SK-N-SH (cell line): ENCODE results near the gene ANKS4B. TPM values are rescaled to one million over a fixed set of nuclear protein-coding genes. Genes with fewer than 3 reads are reported as not detected.

ENCODE experiments used
- CTCF ChIA-PET: fragments of 300-600, 350-600 bp; formaldehyde crosslinking; extraction: SDS; loops from one replicate; lab custom pipeline; 2021; lab: Yijun Ruan, JAX
- POLR2A ChIA-PET: fragments of 350-600 bp; sonication (Branson Sonifier 250); formaldehyde crosslinking; extraction: SDS; loops from one replicate; lab custom pipeline; 2020; ENCODE audit warnings: antibody characterized with exemption, inconsistent platforms; lab: Yijun Ruan, JAX
- DNase-seq: peaks from one replicate; pipeline ENCODE4 v3.0.0; 2012
- H2AFZ ChIP-seq: fragments of 200-600 bp; sonication (generic); 2 replicates; pipeline ENCODE4 v1.8.1; 2016; ENCODE audit warnings: antibody characterized with exemption, mild to moderate bottlenecking, low read depth
- H3F3A ChIP-seq: fragments of 200-600 bp; sonication (generic); replicated peaks from 2 replicates; pipeline ENCODE3; 2016; ENCODE audit warnings: antibody characterized with exemption, mild to moderate bottlenecking; ENCODE audit not compliant: insufficient read depth
- H3K27ac ChIP-seq, 2 experiments: fragments of 200-500 bp in 1 of 2; fragments of 200-600 bp in 1 of 2; sonication (Bioruptor generic) in 1 of 2; sonication (generic), shearing (Covaris generic) in 1 of 2; 2 replicates each; pipeline versions ENCODE4 v1.5.1 to v1.6.1; 2014 to 2016; ENCODE audit warnings: low read depth in 2 of 2, inconsistent platforms in 1 of 2, low read length in 1 of 2, mild to moderate bottlenecking in 1 of 2, mixed read lengths in 1 of 2
- H3K27me3 ChIP-seq: fragments of 200-600 bp; sonication (generic), shearing (Covaris generic); 2 replicates; pipeline ENCODE4 v1.6.1; 2016; ENCODE audit warnings: mixed run types; ENCODE audit not compliant: insufficient read depth
- H3K36me3 ChIP-seq, 2 experiments: fragments of 200-500 bp in 1 of 2; fragments of 200-600 bp in 1 of 2; sonication (Bioruptor generic) in 1 of 2; sonication (generic) in 1 of 2; replicated peaks in 1 of 2; 2 replicates each; pipeline versions ENCODE3 to v1.5.1; 2014 to 2016; ENCODE audit warnings: low read length in 1 of 2, mild to moderate bottlenecking in 1 of 2; ENCODE audit not compliant: insufficient read depth in 2 of 2, control insufficient read depth in 1 of 2
- H3K4me1 ChIP-seq, 2 experiments: fragments of 200-500 bp in 1 of 2; fragments of 200-600 bp in 1 of 2; sonication (Bioruptor generic) in 1 of 2; sonication (generic), shearing (Covaris generic) in 1 of 2; 2 replicates each; pipeline versions ENCODE4 v1.5.1 to v1.6.1; 2014 to 2016; ENCODE audit warnings: low read depth in 1 of 2, low read length in 1 of 2, mixed run types in 1 of 2; ENCODE audit not compliant: insufficient read depth in 2 of 2, control insufficient read depth in 1 of 2
- H3K4me2 ChIP-seq: fragments of 200-600 bp; sonication (generic), shearing (Covaris generic); 2 replicates; pipeline ENCODE4 v1.6.1; 2017; ENCODE audit warnings: mixed run types
- H3K4me3 ChIP-seq, 2 experiments: fragments of 200-500 bp in 1 of 2; fragments of 200-600 bp in 1 of 2; sonication (Bioruptor generic) in 1 of 2; sonication (generic), shearing (Covaris generic) in 1 of 2; 2 replicates each; pipeline versions ENCODE4 v1.5.1 to v1.8.1; 2014 to 2016; ENCODE audit warnings: low read depth in 2 of 2, inconsistent platforms in 1 of 2, low read length in 1 of 2, mild to moderate bottlenecking in 1 of 2, mixed read lengths in 1 of 2, moderate library complexity in 1 of 2
- H3K79me2 ChIP-seq: fragments of 200-600 bp; sonication (generic); 2 replicates; pipeline ENCODE4 v1.8.1; 2017; ENCODE audit warnings: mild to moderate bottlenecking; ENCODE audit not compliant: insufficient read depth
- H3K9ac ChIP-seq: fragments of 200-600 bp; sonication (generic); 2 replicates; pipeline ENCODE4 v1.6.1; 2017; ENCODE audit warnings: mixed run types
- H3K9me2 ChIP-seq: fragments of 200-600 bp; sonication (generic); 2 replicates; pipeline ENCODE4 v1.6.1; 2017; ENCODE audit warnings: mixed run types
- H3K9me3 ChIP-seq: fragments of 200-600 bp; sonication (generic); 2 replicates; pipeline ENCODE4 v1.6.1; 2017; ENCODE audit warnings: mixed run types, mild to moderate bottlenecking, moderate library complexity
- H4K20me1 ChIP-seq: fragments of 200-600 bp; sonication (generic); 2 replicates; pipeline ENCODE4 v1.6.1; 2017; ENCODE audit warnings: mild to moderate bottlenecking, mixed run types; ENCODE audit not compliant: insufficient read depth
- CHD2 ChIP-seq: fragments of 150-350 bp; IDR thresholded peaks from 2 replicates; pipeline ENCODE4 v1.6.1; 2018; ENCODE audit warnings: low read length; ENCODE audit not compliant: partially characterized antibody
- CTCF ChIP-seq: fragments of 200-600 bp; sonication (generic); IDR thresholded peaks from 2 replicates; pipeline ENCODE4 v1.6.1; 2017; ENCODE audit warnings: antibody characterized with exemption, mild to moderate bottlenecking, moderate library complexity
- EP300 ChIP-seq, 2 experiments: IDR thresholded peaks; 2 replicates each; pipeline versions ENCODE4 v1.4.0 to v1.6.1; 2012; ENCODE audit warnings: borderline replicate concordance in 1 of 2, low read depth in 1 of 2, low read length in 1 of 2
- EZH2phosphoT487 ChIP-seq: fragments of 200-600 bp; sonication (generic); IDR thresholded peaks from 2 replicates; pipeline ENCODE4 v1.6.1; 2017; ENCODE audit warnings: low read depth, mixed run types, mild to moderate bottlenecking, antibody characterized with exemption, moderate library complexity, borderline replicate concordance
- FOXJ3 ChIP-seq: sonication (generic); formaldehyde crosslinking; IDR thresholded peaks from 2 replicates; pipeline ENCODE4 v1.5.1; 2020; ENCODE audit warnings: mild to moderate bottlenecking, missing genetic modification reagents
- GABPA ChIP-seq: IDR thresholded peaks from 2 replicates; pipeline ENCODE4 v1.4.0; 2012; ENCODE audit warnings: low read depth, mild to moderate bottlenecking
- GATA2 ChIP-seq: sonication (generic); formaldehyde crosslinking; IDR thresholded peaks from 2 replicates; pipeline ENCODE4 v1.5.0; 2020; ENCODE audit warnings: mild to moderate bottlenecking, missing genetic modification reagents
- IRF3 ChIP-seq: fragments of 150-350 bp; IDR thresholded peaks from 2 replicates; pipeline ENCODE4 v1.6.1; 2016; ENCODE audit warnings: mild to moderate bottlenecking, low read depth, low read length
- JUND ChIP-seq: IDR thresholded peaks from 2 replicates; pipeline ENCODE4 v1.4.0; 2012
- MEF2A ChIP-seq: IDR thresholded peaks from 2 replicates; pipeline ENCODE4 v1.4.0; 2012; ENCODE audit warnings: low read depth, borderline replicate concordance
- MXI1 ChIP-seq: IDR thresholded peaks from 2 replicates; pipeline ENCODE4 v1.6.1; 2012; ENCODE audit warnings: mild to moderate bottlenecking, low read depth, low read length, improper control_type of control experiment
- NRF1 ChIP-seq: IDR thresholded peaks from 2 replicates; pipeline ENCODE4 v1.6.1; 2012; ENCODE audit warnings: low read depth, mild to moderate bottlenecking, low read length
- POLR2AphosphoS5 ChIP-seq: IDR thresholded peaks from 2 replicates; pipeline ENCODE4 v1.6.1; 2012; ENCODE audit warnings: low read depth, low read length
- RCOR1 ChIP-seq: fragments of 150-350 bp; IDR thresholded peaks from 2 replicates; pipeline ENCODE4 v1.6.1; 2017; ENCODE audit warnings: antibody characterized with exemption, low read length
- RFX5 ChIP-seq: IDR thresholded peaks from 2 replicates; pipeline ENCODE4 v1.6.1; 2012; ENCODE audit warnings: mild to moderate bottlenecking, improper control_type of control experiment, low read length
- SIN3A ChIP-seq: IDR thresholded peaks from 2 replicates; pipeline ENCODE4 v1.6.1; 2012; ENCODE audit warnings: low read depth, mild to moderate bottlenecking, low read length, moderate library complexity, borderline replicate concordance
- SMC3 ChIP-seq: IDR thresholded peaks from 2 replicates; pipeline ENCODE4 v1.6.1; 2012; ENCODE audit warnings: low read depth, low read length, improper control_type of control experiment
- TAF1 ChIP-seq: IDR thresholded peaks from 2 replicates; pipeline ENCODE4 v1.6.1; 2012; ENCODE audit warnings: low read depth, mild to moderate bottlenecking, low read length, moderate library complexity, borderline replicate concordance
- USF2 ChIP-seq: fragments of 150-350 bp; IDR thresholded peaks from 2 replicates; pipeline ENCODE4 v1.6.1; 2017; ENCODE audit warnings: antibody characterized with exemption, low read length, low read depth, borderline replicate concordance
- YY1 ChIP-seq: IDR thresholded peaks from 2 replicates; pipeline ENCODE4 v1.4.0; 2012; ENCODE audit warnings: low read depth, mild to moderate bottlenecking
- ZBTB33 ChIP-seq: IDR thresholded peaks from 2 replicates; pipeline ENCODE4 v1.4.0; 2012; ENCODE audit warnings: low read depth, borderline replicate concordance
- WGBS: methylation state at CpG from one replicate; pipeline ENCODE4 v1.1.6; 2017; ENCODE audit warnings: low lambda C conversion rate; 5-methylcytosine and 5-hydroxymethylcytosine counted together
- polyA plus RNA-seq, 3 experiments: library from polyadenylated mRNA; depleted of rRNA; stranded (reverse); fragments of >200 nt; gene quantifications; 2 replicates each; pipeline ENCODE4 v1.2.3, GENCODE V29; 2012
- TF ChIP-seq, protein P1 (sequence below): IDR thresholded peaks from 2 replicates; pipeline ENCODE4; 2012
- TF ChIP-seq, protein P2 (sequence below): IDR thresholded peaks from 2 replicates; pipeline ENCODE4 v1.4.0; 2012; ENCODE audit warnings: low read depth, borderline replicate concordance

ANKS4B gene
- polyA plus RNA-seq, 1 of the 3 experiments (the other 2 are of a cell fraction), result not detected

DNA sequence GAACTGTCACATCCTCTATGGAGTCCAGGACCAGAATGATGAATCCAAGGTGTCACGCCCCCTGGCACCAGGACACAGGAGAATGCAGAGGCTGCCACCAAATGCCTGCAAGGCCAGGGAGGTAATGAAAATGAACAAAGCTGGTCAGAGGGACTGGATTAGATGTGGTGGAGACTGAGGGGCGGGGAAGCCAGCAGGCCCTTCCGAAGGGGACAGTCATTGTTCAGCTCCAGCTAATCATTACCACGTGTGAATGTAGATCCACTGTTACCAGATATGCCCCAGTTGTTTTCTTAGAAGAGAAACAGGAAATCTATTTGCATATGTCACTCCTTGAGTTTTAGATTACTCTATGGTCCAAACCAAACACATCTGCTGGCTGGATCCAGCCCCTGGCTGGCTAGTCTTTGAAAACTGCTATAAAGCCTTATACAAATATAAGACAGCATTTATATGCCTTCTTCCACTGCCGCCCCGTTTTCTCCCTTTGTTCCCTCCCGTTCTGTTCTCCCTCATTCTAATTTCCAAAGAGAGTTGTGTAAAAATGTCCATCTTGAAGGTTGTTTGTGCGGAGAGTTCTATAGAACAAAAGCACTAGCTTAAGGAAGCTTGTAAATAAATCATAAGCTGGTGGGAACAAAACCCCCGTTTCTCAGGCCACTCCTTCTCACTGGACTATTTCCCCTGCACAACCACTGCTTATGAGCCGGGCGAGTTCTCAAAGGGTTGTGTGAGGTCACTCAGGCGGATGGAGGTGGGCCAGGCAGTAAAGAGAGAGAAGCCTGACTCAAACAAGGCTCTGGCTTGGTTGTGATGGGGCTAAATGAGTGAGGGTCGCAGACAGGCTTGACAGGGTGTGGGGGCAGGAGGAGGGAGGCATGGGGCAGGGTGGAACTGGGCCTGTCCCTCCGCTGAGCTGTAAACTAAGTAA is 30.4 kb downstream of the ANKS4B start:
- DNase-seq, result peak; percentile 79
- CTCF ChIA-PET, result interaction anchor here (0.6 to 2.8 kb wide), 7 partner anchors 12 to 490 kb away, joined by 3 to 10 read pairs (median 5); partner anchors contain the start of gene CRYM
- Histone ChIP-seq H3K4me2 (no peak overlapping the region), H3K27me3 (no peaks in the 10 kb centered on the region), H3K4me3 (no peak overlapping the region), H3K9me3 (no peaks in the 10 kb centered on the region), H3K9me2 (no peaks in the 10 kb centered on the region), H2AFZ (no peak overlapping the region), H3K27ac (peak overlapping the region in 1 of 2 experiments; percentile 82; a peak in 2 of 4 replicates), H3F3A (no peaks in the 10 kb centered on the region), H3K79me2 (no peaks in the 10 kb centered on the region), H3K36me3 (no peaks in the 10 kb centered on the region), H3K4me1 (peaks cover 3 to 14% of the 10 kb centered on the region in 2 experiments; a peak in 2 of 4 replicates), H3K9ac (no peak overlapping the region), H4K20me1 (no peaks in the 10 kb centered on the region)
- POLR2A ChIA-PET, result interaction anchor here (1.0 kb wide), 1 partner anchor 61 kb away, joined by 4 read pairs; no protein-coding TSS in a partner anchor
- 67% methylated on average over 13 of the region's 14 CpGs for WGBS
- TF ChIP-seq EZH2phosphoT487 (no peak), FOXJ3 (CRISPR knock-in tag) (no peak), JUND (no peak), SIN3A (no peak), GATA2 (no peak), ZBTB33 (no peak), POLR2AphosphoS5 (no peak), EP300 (IDR thresholded peaks at IDR 0.05; ENCODE audit: borderline replicate concordance in 1 of 2, low read depth in 1 of 2, low read length in 1 of 2) (peak in 1 of 2 experiments; percentile 51; a peak in 1 of 4 replicates), NRF1 (no peak), USF2 (no peak), YY1 (no peak), CTCF (no peak), IRF3 (no peak), TAF1 (no peak), MXI1 (peak; percentile 50; the same call in 1 of the 2 replicates), GABPA (no peak), RFX5 (no peak), MEF2A (no peak), SMC3 (peak; percentile 1; the same call in 1 of the 2 replicates), RCOR1 (no peak), CHD2 (no peak)
- TF ChIP-seq, protein P1, sequence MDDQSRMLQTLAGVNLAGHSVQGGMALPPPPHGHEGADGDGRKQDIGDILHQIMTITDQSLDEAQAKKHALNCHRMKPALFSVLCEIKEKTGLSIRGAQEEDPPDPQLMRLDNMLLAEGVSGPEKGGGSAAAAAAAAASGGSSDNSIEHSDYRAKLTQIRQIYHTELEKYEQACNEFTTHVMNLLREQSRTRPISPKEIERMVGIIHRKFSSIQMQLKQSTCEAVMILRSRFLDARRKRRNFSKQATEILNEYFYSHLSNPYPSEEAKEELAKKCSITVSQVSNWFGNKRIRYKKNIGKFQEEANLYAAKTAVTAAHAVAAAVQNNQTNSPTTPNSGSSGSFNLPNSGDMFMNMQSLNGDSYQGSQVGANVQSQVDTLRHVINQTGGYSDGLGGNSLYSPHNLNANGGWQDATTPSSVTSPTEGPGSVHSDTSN, result no peak
- TF ChIP-seq, protein P2, sequence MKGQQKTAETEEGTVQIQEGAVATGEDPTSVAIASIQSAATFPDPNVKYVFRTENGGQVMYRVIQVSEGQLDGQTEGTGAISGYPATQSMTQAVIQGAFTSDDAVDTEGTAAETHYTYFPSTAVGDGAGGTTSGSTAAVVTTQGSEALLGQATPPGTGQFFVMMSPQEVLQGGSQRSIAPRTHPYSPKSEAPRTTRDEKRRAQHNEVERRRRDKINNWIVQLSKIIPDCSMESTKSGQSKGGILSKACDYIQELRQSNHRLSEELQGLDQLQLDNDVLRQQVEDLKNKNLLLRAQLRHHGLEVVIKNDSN, result no peak
